NCI-H748 (cell line): ENCODE data around the gene ELOVL2.

Experiments
- DNase-seq: peaks from one replicate; lab custom pipeline; 2025; ENCODE audit not compliant: unreplicated experiment; lab: John Stamatoyannopoulos, UW

ELOVL2 gene

GRCh38 chr6:11058406-11058805, 14.3 kb upstream of the ELOVL2 start:
- DNase-seq = no peak

GRCh38 chr6:11056871-11057270, 12.8 kb upstream of the ELOVL2 start:
- DNase-seq = no peak

GRCh38 chr6:11055127-11055627, 11.1 kb upstream of the ELOVL2 start:
- no peak for DNase-seq

DNA sequence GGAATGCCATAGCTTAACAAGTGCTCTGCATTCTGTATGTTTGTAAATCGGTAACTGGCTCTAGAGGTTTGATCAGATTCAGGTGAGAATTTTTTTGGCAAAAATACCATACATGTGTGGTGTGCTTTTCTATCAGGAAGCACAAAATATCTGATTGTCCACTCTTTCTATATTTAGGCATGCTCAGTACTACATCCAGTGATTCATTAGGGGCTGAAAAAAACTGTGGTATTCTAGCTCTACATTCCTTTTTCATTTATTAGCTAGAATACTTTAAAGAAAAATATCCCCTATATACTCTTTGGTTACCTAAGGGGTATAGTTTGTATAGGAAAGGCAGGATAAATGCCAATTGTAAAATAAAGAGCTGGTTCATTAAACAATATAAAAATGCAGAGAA, 10.6 kb upstream of the ELOVL2 start:
- no peak for DNase-seq

DNA sequence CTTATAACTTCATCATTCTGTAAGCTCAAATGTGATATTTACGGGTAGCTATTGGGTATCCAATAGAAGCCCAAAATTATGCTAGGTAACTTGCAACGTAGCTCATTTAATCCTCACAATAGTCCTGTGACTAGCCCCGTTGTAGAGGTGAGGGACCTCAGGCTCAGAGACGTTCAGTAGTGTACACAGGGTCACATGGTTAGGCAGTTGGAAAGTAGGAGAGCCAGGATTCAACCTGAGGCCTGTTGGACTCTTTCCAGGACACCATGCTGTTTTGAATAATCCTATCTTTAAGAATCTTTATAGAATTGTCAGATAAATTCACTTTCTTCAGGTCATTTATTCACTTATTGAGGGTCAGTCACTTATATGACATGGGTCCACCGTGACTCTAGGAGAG, 9.2 kb upstream of the ELOVL2 start:
- DNase-seq = no peak

GRCh38 chr6:11050731-11051130, 6.6 kb upstream of the ELOVL2 start:
- no peak for DNase-seq

DNA sequence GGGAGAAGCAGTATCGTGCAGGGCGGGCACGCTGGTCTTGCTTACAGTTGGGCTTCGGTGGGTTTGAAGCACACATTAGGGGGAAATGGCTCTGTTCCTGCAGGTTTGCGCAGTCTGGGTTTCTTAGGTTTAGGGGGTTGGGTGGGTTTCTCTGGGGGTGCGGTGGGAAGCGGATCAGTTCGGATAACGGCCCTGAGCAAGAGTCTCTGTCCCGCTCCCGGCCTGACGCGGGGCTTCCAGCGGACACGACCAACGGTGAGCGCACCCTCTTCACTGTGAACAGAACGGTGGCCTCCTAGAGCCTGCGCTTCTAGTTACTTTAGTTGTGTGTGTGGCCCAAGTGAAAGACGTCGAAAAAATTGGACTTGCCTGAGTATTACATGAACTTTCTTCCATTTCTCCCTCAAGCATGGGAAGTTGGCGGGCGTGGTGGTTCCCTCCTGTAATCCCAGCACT, 635 bp upstream of the ELOVL2 start:
- no peak for DNase-seq

GRCh38 chr6:11043378-11043960, 636 bp downstream of the ELOVL2 start:
- DNase-seq = peak; percentile 79

DNA sequence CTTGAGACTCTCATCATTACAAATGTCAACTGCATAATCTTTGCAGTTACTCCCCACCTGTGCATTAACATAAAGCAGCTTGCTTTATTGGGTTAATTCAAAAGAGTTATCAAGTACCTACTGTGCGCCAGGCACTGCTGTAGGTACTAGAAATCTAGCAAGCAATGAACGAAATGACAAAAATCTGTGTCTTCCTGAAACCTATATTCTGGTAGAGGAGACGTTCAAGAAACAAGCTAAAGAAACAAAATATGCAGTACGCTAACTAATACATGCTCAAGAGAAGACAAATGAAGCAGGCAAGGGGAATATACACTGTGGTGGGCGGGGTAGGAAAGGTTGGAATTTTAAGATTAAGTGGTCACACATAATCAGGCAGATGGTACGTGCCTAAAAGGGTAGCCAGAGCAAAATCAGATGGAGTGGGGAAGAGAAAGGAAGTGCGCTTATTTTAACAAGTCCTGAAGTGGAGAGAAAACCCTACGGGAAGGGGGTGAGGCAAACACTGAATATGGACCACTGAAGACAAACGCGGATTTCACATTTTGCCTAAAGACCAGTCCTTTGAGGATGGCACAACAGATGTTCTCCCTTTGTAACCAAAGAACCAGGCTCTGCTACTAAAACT, 1.2 kb downstream of the ELOVL2 start:
- peak; percentile 79 for DNase-seq

DNA sequence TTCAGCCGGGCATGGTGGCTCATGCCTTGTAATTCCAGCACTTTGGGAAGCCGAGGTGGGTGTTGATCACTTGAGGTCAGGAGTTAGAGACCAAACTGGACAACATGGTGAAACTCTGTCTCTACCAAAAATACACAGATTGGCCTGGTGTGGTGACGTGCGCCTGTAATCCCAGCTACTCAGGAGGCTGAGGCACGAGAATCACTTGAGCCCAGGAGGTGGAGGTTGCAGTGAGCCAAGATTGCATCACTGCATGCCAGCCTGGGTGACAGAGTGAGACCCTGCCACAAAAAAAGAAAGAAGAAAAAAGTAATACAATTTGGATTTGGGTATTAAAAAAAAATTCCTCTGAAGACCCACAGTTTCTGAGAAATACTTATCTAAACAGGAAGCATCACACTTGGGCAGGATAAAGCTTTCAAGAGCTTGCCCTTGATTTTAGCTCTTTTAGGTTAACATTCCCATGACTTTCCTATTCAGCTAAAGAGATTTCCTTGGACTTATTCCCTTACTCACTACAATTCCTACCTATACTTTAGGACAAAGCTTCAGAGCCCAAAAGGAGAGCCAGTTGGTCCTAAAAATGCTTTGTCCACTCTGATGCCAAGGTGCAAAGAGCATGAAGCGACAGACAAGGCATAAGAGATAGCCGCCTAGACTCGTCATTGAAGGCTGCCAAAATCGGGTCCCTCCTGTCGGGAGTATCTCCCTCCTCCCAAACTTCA, 1.9 kb downstream of the ELOVL2 start:
- DNase-seq = no peak

DNA sequence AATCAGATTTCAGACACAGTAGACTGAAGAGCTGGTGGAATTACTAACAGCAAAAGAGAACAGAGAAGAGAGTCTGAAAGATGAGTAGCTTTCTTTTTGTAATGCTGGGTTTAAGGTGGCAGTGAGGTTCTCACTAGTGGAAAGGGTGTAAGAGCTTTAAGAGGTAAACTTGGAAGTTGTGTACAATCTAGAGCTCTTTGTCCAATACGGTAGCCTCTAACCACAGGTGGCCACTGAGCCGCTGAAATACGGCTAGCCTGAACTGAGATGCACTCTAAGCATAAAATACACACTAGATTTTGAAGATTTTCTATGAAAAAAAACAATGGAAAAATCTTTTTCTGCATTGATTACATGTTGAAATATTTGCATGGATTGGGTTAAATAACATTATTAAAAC, 4.0 kb downstream of the ELOVL2 start:
- DNase-seq = no peak

- DNase-seq = no peak
These were observed 5.1 kb downstream of the ELOVL2 start for GRCh38 chr6:11039040-11039439.

DNA sequence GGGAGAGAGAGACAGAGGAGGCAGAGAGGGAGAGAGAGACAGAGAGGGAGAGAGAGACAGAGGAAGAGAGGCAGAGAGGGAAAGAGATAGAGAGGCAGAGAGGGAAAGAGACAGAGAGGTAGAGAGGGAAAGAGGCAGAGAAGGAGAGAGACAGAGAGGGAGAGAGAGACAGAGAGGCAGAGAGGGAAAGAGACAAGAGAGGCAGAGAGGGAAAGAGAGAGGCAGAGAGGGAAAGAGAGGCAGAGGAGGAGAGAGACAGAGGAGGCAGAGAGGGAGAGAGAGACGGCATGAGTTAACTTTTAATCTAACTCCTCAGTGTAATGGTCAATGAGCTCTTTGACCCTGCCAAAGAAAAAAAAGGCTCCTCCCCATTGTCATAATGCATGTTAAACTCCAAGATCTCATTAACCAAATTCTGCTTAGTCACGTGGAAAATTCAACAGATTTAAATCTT, 7.1 kb downstream of the ELOVL2 start:
- no peak for DNase-seq

GRCh38 chr6:11036351-11036740, 7.8 kb downstream of the ELOVL2 start:
- DNase-seq = no peak

- no peak for DNase-seq
These were observed 8.3 kb downstream of the ELOVL2 start for GRCh38 chr6:11035616-11036350.

DNA sequence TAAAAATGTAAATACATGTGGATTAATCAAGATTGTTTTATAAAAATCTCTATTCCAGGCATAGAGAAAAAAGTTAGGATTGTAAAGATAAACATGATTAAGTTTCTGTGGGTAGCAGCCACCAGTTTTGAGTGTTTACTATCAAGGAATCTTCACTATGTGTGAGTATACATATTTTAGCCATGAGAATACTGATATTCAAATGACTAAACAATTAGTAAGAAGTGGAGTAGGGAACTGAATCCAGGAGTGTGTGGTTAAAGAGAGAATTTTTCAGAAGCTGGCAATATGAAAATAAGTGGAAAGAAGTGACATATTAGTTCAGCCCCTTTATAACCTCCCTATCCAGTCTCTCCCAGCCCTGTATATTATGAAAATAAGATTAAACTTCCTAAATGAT, 10.3 kb downstream of the ELOVL2 start:
- no peak for DNase-seq

- no peak for DNase-seq
These were observed 13.2 kb downstream of the ELOVL2 start for GRCh38 chr6:11030904-11031303.

- no peak for DNase-seq
These were observed 15.1 kb downstream of the ELOVL2 start for GRCh38 chr6:11028959-11029358.

- no peak for DNase-seq
These were observed 16.5 kb downstream of the ELOVL2 start for GRCh38 chr6:11027565-11028110.

DNA sequence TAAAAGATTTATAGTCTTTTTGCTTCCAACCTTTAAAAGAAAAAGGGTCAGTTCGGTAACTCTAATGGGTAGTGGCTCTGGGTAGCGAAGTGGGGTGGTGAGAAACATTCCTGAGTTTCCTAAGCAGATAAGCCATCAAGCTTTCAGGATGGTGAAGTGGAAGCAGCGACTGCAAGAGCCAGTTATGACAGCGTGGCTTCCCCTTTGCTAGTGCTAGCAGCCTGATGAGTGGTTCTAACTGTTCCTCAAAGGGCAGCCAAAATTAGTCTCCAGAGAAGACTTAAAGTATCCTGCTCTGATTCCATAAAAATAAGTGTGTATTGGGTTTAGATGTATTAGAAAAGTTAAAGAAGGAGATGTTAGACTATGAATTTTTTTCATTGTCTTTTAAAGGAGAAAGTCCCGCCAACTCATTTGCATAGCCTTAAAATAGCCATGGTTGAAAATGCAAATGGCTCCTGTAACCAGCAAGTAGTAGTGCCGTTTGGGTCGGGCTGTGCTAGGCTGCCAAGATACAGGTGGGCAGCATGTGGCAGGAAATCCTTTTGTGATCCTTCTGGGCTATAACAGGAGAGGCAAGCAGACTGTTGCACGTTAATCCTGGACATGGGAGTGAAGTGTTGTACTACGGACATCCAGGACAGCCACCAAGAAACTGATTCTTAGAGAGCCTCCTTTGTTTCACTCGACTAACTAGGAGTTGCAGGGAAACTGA, 18.0 kb downstream of the ELOVL2 start:
- DNase-seq = no peak

DNA sequence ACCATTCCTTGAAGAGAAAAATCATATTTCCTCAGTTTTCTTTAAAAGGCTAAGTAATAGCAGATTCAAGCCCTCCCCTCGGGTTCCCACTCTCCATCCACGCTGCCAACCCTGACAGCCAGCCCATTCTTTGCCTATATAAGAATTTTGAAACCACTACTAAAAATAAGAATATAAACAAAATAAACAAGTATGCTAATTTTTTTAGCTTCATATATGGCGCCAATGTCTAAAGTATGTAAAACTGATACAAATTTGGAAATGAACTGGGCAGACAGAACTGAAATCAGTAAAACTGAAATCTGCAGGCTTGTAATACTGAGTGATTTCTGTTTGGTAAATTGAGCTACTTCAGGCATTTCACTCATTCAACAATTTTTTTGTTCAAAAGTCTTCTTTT, 19.0 kb downstream of the ELOVL2 start:
- no peak for DNase-seq
